Cardiac fibroblast (primary cell): Measurements from ENCODE around the gene SCEL.
A peak's percentile ranks its signal among the peaks of the same experiment; 100 is the strongest.

Experiments
- DNase-seq, 2 donors: peaks; one replicate each; pipeline versions ENCODE4 v3.0.0 to v3.0.0-alpha.2; 2010; ENCODE audit warnings: low read depth in 2 of 2
- H3K4me3 ChIP-seq, 2 donors: replicated peaks in 1 of 2; 1 replicate in 1 of 2; 2 replicates in 1 of 2; pipeline ENCODE4 v1.5.1; 2011; ENCODE audit warnings: low read depth in 2 of 2, low read length in 2 of 2, mild to moderate bottlenecking in 2 of 2, moderate library complexity in 1 of 2
- CTCF ChIP-seq: IDR thresholded peaks from one replicate; pipeline ENCODE4 v1.5.1; 2011; ENCODE audit warnings: low read depth, mild to moderate bottlenecking, low read length, inconsistent platforms

The SCEL gene

GRCh38 chr13:77519808-77520207 is 15.7 kb upstream of the SCEL start:
- no peak overlapping the region for H3K4me3 ChIP-seq
- DNase-seq: peak; percentile 11 to 12
- TF ChIP-seq CTCF: no peak

GRCh38 chr13:77521194-77521593 is 14.3 kb upstream of the SCEL start:
- peak in 1 of 2 donors; percentile 24 for DNase-seq
- H3K4me3 ChIP-seq: no peak overlapping the region
- TF ChIP-seq CTCF: no peak

DNA sequence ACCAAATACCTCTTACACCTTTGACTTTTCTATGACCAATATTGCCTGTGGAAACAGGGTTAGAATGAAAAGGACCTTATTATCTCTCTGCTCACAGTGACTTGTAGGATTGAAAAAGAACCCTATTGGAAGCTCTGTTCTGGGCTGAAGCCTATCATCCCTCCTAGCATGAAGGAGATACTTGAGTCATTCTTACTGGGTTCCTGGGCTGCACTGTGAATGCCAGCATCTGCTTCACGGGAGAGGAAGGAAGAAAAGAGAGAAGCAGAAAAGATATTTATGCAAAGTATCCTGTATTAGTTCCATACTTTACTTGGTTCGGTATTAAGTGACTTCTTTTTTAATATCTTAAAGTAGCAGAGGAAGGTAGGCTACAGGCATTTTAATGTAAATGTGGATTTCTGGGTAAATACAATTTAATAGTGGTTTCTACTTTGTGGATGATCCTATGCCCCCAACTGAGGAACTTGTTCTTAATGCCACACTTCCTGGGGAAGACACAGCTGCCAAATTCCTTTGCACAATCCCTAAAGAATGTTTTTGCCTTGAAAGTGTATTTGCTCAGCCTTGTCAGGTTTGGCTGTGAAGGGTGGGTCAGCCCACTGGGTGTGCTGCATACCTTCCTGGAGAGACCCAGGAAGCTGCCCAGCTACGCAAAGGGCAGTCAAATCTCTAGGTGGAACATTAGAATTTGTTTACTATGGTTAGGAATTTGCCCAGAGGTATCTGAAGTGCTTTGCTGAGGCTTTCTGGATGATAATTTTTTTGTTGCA is 13.7 kb upstream of the SCEL start:
- H3K4me3 ChIP-seq: no peak overlapping the region
- TF ChIP-seq CTCF: no peak
- DNase-seq: peak; percentile 35 to 48

- TF ChIP-seq CTCF: no peak
- H3K4me3 ChIP-seq: no peak overlapping the region
- no peak for DNase-seq
Observed at GRCh38 chr13:77522444-77522843, 13.1 kb upstream of the SCEL start.

- no peak for DNase-seq
- TF ChIP-seq CTCF: no peak
- no peak overlapping the region for H3K4me3 ChIP-seq
Observed at GRCh38 chr13:77523386-77523785, 12.1 kb upstream of the SCEL start.

- H3K4me3 ChIP-seq: no peak overlapping the region
- TF ChIP-seq CTCF: no peak
Observed at GRCh38 chr13:77523834-77524728, 11.4 kb upstream of the SCEL start.

More at GRCh38 chr13:77523834-77524728, 11.4 kb upstream of the SCEL start:
- no peak for DNase-seq
